ENCODE measurements around the gene DSCAM. TPM values are rescaled to one million over a fixed set of nuclear protein-coding genes. Genes with fewer than 3 reads are reported as not detected.

DSCAM gene
- total RNA-seq, 1 experiment from 2014 or later = 0.13 TPM

GRCh38 chr21:40678681-40679284 lies 168.2 kb downstream of the DSCAM start (continued):
- TF ChIP-seq CTCF (IDR thresholded peaks at IDR 0.05) = no peak
- TF ChIP-seq CREB1 (CRISPR knock-in tag; IDR thresholded peaks at IDR 0.05) = no peak
- no peak for TF ChIP-seq JAZF1 (CRISPR knock-in tag; IDR thresholded peaks at IDR 0.05)
- no peak for TF ChIP-seq ATF1 (CRISPR knock-in tag; IDR thresholded peaks at IDR 0.05)
- TF ChIP-seq, protein P1, sequence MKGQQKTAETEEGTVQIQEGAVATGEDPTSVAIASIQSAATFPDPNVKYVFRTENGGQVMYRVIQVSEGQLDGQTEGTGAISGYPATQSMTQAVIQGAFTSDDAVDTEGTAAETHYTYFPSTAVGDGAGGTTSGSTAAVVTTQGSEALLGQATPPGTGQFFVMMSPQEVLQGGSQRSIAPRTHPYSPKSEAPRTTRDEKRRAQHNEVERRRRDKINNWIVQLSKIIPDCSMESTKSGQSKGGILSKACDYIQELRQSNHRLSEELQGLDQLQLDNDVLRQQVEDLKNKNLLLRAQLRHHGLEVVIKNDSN (CRISPR knock-in tag; IDR thresholded peaks at IDR 0.05) = no peak

GRCh38 chr21:40675017-40675416 lies 171.9 kb downstream of the DSCAM start:
- DNase-seq (ENCODE audit: low spot score) (no peak), ATAC-seq (no peak)
- POLR2A ChIA-PET = interaction anchor here (0.7 kb wide), 1 partner anchor 1044 kb away, joined by 3 read pairs; no protein-coding TSS in a partner anchor
- no peaks in the 10 kb centered on the region for H3K36me3 Mint-ChIP-seq
- no peak overlapping the region for H3K27ac Mint-ChIP-seq
- no peaks in the 10 kb centered on the region for H3K27me3 Mint-ChIP-seq (ENCODE audit: low read depth)
- H3K4me3 Mint-ChIP-seq = no peak overlapping the region
- TF ChIP-seq IRF1 (CRISPR knock-in tag; IDR thresholded peaks at IDR 0.05) (no peak), GTF2I (CRISPR knock-in tag; conservative IDR thresholded peaks at IDR 0.05) (no peak), CBFB (CRISPR knock-in tag; IDR thresholded peaks at IDR 0.05; ENCODE audit: low read depth) (no peak), ZNF671 (CRISPR knock-in tag; IDR thresholded peaks at IDR 0.05) (no peak), PREB (CRISPR knock-in tag; IDR thresholded peaks at IDR 0.05; ENCODE audit: borderline replicate concordance) (no peak), JUN (CRISPR knock-in tag; IDR thresholded peaks at IDR 0.05) (no peak)
- TF ChIP-seq, protein P2, sequence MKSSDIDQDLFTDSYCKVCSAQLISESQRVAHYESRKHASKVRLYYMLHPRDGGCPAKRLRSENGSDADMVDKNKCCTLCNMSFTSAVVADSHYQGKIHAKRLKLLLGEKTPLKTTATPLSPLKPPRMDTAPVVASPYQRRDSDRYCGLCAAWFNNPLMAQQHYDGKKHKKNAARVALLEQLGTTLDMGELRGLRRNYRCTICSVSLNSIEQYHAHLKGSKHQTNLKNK (CRISPR knock-in tag; IDR thresholded peaks at IDR 0.05) = no peak
- TF ChIP-seq, protein P3, sequence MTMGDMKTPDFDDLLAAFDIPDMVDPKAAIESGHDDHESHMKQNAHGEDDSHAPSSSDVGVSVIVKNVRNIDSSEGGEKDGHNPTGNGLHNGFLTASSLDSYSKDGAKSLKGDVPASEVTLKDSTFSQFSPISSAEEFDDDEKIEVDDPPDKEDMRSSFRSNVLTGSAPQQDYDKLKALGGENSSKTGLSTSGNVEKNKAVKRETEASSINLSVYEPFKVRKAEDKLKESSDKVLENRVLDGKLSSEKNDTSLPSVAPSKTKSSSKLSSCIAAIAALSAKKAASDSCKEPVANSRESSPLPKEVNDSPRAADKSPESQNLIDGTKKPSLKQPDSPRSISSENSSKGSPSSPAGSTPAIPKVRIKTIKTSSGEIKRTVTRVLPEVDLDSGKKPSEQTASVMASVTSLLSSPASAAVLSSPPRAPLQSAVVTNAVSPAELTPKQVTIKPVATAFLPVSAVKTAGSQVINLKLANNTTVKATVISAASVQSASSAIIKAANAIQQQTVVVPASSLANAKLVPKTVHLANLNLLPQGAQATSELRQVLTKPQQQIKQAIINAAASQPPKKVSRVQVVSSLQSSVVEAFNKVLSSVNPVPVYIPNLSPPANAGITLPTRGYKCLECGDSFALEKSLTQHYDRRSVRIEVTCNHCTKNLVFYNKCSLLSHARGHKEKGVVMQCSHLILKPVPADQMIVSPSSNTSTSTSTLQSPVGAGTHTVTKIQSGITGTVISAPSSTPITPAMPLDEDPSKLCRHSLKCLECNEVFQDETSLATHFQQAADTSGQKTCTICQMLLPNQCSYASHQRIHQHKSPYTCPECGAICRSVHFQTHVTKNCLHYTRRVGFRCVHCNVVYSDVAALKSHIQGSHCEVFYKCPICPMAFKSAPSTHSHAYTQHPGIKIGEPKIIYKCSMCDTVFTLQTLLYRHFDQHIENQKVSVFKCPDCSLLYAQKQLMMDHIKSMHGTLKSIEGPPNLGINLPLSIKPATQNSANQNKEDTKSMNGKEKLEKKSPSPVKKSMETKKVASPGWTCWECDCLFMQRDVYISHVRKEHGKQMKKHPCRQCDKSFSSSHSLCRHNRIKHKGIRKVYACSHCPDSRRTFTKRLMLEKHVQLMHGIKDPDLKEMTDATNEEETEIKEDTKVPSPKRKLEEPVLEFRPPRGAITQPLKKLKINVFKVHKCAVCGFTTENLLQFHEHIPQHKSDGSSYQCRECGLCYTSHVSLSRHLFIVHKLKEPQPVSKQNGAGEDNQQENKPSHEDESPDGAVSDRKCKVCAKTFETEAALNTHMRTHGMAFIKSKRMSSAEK (CRISPR knock-in tag; IDR thresholded peaks at IDR 0.05; ENCODE audit: borderline replicate concordance) = no peak
- TF ChIP-seq, protein P4, sequence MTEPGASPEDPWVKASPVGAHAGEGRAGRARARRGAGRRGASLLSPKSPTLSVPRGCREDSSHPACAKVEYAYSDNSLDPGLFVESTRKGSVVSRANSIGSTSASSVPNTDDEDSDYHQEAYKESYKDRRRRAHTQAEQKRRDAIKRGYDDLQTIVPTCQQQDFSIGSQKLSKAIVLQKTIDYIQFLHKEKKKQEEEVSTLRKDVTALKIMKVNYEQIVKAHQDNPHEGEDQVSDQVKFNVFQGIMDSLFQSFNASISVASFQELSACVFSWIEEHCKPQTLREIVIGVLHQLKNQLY (CRISPR knock-in tag; IDR thresholded peaks at IDR 0.05) = no peak
- peaks cover 4% of the 10 kb centered on the region; the same call in 1 of the 2 replicates for H3K4me1 Mint-ChIP-seq
- no peaks in the 10 kb centered on the region for H3K9me3 Mint-ChIP-seq
- CTCF ChIA-PET = no interaction called here
